ENCODE data around the gene KCNMB3.
"Not testable (repeated sequence)": the region's sequence is repeated elsewhere in the genome, so short reads cannot be mapped to it uniquely, and the experiment has no call there.

Gene KCNMB3

DNA sequence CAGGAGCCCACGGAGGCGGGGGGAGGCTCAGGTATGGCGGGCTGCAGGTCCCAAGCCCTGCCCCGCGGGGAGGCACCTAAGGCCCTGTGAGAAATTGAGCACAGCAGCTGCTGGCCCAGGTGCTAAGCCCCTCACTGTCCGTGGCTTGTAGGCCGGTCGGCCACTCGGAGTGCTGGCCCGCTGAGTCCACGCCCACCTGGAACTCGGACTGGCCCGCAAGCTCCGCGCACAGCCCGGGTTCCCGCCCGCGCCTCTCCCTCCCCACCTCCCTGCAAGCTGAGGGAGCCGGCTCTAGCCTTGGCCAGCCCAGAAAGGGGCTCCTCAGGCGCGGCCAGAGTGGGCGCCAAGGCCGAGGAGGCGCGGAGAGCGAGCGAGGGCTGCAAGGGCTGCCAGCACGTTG is 12.2 kb upstream of the KCNMB3 start:
- no peak for DNase-seq

GRCh38 chr3:179260949-179261765 is 10.2 kb upstream of the KCNMB3 start:
- peak; percentile 91 for DNase-seq

- DNase-seq, result not testable (repeated sequence)
Measured at GRCh38 chr3:179259959-179260756, 9.2 kb upstream of the KCNMB3 start.

- no peak for DNase-seq
Measured at GRCh38 chr3:179258820-179259219, 7.9 kb upstream of the KCNMB3 start.

- DNase-seq, result not testable (repeated sequence)
Measured at GRCh38 chr3:179257742-179258141, 6.8 kb upstream of the KCNMB3 start.

DNA sequence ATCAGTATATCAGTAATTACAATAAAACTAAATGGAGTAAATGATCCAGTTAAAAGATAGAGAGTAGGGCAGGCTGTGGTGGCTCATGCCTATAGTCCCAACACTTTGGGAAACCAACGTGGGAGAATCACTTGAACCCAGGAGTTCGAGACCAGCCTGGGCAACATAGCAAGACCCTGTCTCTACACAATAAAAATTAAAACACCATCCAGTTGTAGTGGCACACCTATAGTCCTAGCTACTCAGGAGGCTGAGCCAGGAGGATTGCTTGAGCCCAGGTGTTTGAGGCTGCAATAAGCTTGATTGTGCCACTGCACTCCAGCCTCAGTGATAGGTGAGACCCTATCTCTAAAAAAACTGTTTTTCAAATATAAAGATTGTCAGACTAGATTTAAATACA is 5.9 kb upstream of the KCNMB3 start:
- no peak for DNase-seq

DNA sequence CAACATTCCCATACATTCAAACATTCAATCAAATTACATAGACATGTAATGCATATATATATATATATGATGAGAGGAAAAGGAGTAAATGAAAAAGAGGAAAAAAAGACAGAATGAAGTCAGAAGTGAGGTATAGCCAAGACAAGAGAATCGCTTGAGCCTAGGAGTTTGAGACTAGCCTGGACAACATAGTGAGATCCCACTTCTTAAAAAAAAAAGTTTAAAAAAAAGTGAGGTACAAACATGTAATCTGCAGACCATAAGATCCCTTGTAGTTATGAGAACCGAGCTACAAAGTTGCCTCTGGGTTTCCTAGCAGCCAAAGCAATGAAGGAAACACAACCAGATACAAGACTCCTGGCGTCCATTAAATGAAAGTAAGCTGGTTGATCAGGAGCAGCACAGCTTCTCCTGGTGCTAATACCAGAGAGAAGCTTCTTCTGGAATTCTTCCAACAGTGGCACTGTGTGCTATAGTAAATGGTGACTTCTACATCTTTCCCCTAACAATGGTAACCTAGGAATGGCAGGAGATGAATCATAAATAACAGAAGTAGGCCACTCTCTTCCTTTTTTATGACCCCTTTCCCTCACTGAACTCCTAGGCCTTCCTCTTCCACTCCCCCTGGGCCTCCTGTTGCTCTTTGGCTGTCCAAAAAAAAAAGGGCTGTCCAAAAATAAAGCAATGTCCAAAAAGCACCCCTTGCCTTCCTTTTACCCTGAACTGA is 3.5 kb downstream of the KCNMB3 start:
- DNase-seq, result no peak

- DNase-seq, result no peak
Measured at GRCh38 chr3:179244878-179245277, 6.0 kb downstream of the KCNMB3 start.

DNA sequence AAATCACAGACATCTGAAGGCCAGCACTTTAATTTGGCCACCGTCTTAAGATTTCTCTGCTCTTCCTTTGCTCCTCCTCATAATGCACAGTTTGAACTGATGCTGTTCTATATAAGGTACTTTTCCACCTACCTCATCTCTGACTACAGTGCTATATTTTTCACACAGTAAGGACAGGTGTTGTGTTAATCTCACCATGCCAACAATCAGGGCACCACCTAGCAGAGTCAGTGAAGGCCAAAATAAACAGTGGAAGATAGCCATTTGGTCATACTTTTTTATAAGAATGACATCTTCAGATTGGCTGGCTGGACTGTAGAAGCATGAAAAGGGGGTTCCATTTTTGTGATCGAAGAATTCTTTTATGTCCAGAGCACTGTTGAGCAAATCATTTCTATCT is 8.1 kb downstream of the KCNMB3 start:
- not testable (repeated sequence) for DNase-seq

DNA sequence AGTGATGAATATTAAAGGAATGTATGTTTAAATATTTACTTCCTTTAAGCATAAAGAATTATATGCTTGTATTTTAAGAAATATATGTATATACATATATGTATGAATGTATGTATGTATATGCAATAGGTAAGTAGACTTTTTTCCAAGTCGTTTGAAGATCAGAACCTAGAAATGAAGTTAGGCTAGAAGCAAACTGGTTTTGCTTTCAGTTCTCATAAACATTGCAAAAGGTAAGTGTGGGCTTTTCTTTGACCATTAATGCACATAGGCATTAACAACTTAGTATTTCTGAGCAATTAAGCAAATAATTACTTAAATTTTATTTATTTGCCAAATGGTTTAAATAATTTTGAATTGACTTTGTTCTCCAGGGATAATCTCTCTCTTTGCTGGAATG is 10.6 kb downstream of the KCNMB3 start:
- DNase-seq, result not testable (repeated sequence)

DNA sequence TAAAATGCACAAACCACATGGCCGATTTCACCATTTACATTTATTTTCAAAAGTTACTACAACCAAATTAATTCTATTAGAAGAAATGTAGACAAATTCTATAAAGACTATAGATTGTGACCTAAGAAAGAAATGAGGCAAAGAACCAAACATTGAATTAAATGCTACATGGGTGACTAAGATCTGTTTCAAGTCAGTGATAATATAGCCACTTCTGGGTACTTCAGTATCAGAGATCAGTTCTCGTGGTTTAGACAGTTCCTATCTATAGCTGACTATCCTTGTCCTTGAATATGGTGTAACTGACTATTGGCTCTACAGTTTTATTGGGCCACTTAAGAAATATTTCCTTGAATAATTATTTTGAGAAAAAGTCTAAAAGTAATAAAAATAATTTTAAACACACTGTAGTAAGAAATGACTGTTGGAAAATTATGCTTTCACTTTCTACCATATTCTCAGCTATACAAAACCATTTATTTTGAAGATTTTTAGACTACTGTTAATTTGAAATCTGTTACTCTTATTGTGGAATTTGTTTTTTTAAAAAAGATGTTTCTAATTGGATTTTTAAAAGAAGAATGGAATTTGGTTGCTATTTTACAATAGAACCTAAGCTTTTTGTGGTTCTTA is 14.1 kb downstream of the KCNMB3 start:
- DNase-seq, result no peak

- no peak for DNase-seq
Measured at GRCh38 chr3:179234199-179234598, 16.7 kb downstream of the KCNMB3 start.

- no peak for DNase-seq
Measured at GRCh38 chr3:179233043-179233442, 17.9 kb downstream of the KCNMB3 start.

- DNase-seq, result no peak
Measured at GRCh38 chr3:179229177-179229576, 21.7 kb downstream of the KCNMB3 start.

GRCh38 chr3:179227349-179227748 is 23.6 kb downstream of the KCNMB3 start:
- DNase-seq, result no peak

DNA sequence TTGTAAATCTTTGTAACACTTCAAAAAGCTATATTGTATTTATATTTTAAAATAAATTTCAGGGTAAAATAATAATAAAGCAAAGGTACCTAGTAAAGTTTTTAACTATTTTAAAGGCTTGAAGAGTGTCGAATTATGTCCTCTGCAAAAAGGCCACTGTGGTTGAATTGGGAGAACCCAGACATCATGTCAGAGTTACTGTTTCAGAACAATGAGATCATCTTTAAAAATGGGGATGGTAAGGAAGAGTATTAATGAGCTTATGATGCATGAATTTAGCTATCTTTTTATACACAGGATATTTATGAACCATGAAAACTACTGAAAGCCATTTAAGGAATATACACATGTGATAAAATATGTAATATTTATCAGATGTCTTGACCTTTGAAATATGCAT is 26.3 kb downstream of the KCNMB3 start:
- DNase-seq, result no peak

- no peak for DNase-seq
Measured at GRCh38 chr3:179223548-179223947, 27.4 kb downstream of the KCNMB3 start.

DNA sequence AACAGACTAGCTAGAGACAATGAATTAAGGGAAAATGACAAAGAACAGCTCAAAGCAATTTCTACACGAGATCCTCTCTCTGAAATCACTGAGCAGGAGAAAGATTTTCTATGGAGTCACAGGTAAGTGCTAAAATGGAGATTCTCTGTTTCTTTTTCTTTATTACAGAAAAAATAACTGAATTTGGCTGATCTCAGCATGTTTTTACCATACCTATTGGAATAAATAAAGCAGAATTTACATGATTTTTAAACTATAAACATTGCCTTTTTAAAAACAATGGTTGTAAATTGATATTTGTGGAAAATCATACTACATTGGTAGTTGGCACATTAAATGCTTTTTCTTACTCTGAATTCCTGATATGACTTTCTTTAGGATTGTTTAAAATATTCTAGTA is 32.7 kb downstream of the KCNMB3 start:
- not testable (repeated sequence) for DNase-seq

DNA sequence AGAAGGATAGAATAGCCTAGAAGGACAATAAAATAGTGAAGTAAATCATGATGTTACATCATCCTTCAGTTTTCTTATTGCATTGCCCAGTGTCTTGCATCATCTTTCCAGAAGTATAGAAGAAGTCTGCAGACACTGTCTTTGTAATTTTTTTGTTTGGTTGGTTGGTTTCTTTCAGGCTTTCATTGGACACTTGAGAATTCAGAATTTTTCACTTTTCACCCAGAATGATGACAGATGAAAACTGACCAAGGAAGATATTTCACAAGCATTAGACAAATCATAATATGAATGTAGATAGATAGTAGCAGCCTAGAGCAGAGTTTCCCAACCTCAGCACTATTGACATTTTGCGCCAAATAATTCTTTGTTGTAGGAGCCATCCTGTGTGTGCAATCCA is 35.4 kb downstream of the KCNMB3 start:
- DNase-seq, result not testable (repeated sequence)

DNA sequence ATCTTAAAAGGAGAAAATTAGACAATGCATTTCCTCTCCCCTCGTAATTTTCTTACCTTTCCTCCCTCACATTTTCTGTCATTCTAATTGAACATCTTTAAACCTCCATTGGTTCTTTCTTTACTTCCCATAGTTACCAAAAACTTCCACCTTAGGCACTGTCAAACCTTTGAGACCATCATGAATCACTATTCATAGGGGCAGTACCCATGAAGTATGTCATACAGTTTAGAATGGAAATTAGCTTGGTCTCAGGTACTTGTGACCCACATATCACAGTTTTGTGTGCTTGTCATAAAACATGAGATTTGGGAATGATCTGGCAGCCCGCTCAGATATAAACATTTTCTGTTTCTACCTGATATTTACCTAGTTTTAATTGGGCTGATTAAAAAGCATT is 50.1 kb downstream of the KCNMB3 start:
- DNase-seq, result no peak

DNA sequence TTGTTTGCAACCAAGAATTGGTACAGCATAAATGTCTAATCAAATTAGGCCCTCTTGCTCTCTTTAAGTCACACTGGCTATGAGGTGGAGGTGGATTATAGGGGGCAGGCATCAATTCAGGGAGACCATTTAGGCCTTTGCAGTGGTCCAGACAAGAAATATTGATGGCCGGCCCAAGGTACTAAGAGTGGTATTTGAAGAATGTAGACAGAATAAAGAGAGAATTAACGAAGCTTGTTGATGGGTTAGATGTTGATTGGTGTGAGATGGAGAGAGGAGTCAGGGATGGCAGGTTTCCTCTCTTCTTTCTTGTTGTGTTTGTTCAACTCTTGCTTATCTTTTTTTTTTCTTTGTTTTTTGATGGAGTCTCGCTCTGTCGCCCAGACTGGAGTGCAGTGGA is 54.2 kb downstream of the KCNMB3 start:
- DNase-seq, result no peak

- DNase-seq, result no peak
Measured at GRCh38 chr3:179196098-179196497, 54.8 kb downstream of the KCNMB3 start.

GRCh38 chr3:179194931-179195330 is 56.0 kb downstream of the KCNMB3 start:
- peak; percentile 13 for DNase-seq

Measured in NCI-H69 (cell line).